Myocyte (in vitro differentiated cells): Measurements from ENCODE around the gene REXO1. TPM values are rescaled to one million over a fixed set of nuclear protein-coding genes. Genes with fewer than 3 reads are reported as not detected.

ENCODE experiments used
- DNase-seq: peaks from one replicate; pipeline ENCODE4 v3.0.0-alpha.2; 2012; ENCODE audit warnings: low read depth
- total RNA-seq: library from RNA; depleted of rRNA; stranded (reverse); fragments of >200 nt; gene quantifications from 2 replicates; pipeline ENCODE4 v1.2.3, GENCODE V29; 2014

Gene REXO1
- total RNA-seq, 1 donor from 2014 or later, result 9.4 TPM

- DNase-seq, result no peak
These were observed 53.7 kb downstream of the REXO1 start for GRCh38 chr19:1794424-1795172.

- no peak for DNase-seq
These were observed 56.4 kb downstream of the REXO1 start for GRCh38 chr19:1791879-1792278.

GRCh38 chr19:1790054-1790792, 58.1 kb downstream of the REXO1 start:
- no peak for DNase-seq

GRCh38 chr19:1789261-1790041, 58.8 kb downstream of the REXO1 start:
- no peak for DNase-seq

GRCh38 chr19:1787116-1787515, 61.2 kb downstream of the REXO1 start:
- DNase-seq, result no peak

GRCh38 chr19:1786668-1787067, 61.6 kb downstream of the REXO1 start:
- no peak for DNase-seq

- no peak for DNase-seq
These were observed 63.0 kb downstream of the REXO1 start for GRCh38 chr19:1785310-1785709.

GRCh38 chr19:1783874-1784273, 64.4 kb downstream of the REXO1 start:
- no peak for DNase-seq

GRCh38 chr19:1783354-1783753, 64.9 kb downstream of the REXO1 start:
- no peak for DNase-seq

- DNase-seq, result peak; percentile 83
These were observed 65.8 kb downstream of the REXO1 start for GRCh38 chr19:1782521-1782920.

GRCh38 chr19:1780272-1780958, 67.9 kb downstream of the REXO1 start:
- peak; percentile 39 for DNase-seq

- DNase-seq, result no peak
These were observed 68.7 kb downstream of the REXO1 start for GRCh38 chr19:1779574-1779973.

- no peak for DNase-seq
These were observed 71.1 kb downstream of the REXO1 start for GRCh38 chr19:1777149-1777548.

GRCh38 chr19:1776606-1777147, 71.6 kb downstream of the REXO1 start:
- no peak for DNase-seq

GRCh38 chr19:1775951-1776605, 72.2 kb downstream of the REXO1 start:
- DNase-seq, result no peak

- DNase-seq, result no peak
These were observed 73.1 kb downstream of the REXO1 start for GRCh38 chr19:1774989-1775772.

- DNase-seq, result peak; percentile 76
These were observed 75.1 kb downstream of the REXO1 start for GRCh38 chr19:1773184-1773583.

GRCh38 chr19:1770866-1771576, 77.3 kb downstream of the REXO1 start:
- DNase-seq, result no peak

- no peak for DNase-seq
These were observed 78.7 kb downstream of the REXO1 start for GRCh38 chr19:1769645-1769985.
